ENCODE results near the gene CSF2RB. TPM values are rescaled to one million over a fixed set of nuclear protein-coding genes. Genes with fewer than 3 reads are reported as not detected.

The CSF2RB gene
- total and polyA plus RNA-seq, 2 donors (not counting 3 experiments of a cell fraction or from before 2014, with no cell fraction given), result 20.6 to 68.2 TPM

DNA sequence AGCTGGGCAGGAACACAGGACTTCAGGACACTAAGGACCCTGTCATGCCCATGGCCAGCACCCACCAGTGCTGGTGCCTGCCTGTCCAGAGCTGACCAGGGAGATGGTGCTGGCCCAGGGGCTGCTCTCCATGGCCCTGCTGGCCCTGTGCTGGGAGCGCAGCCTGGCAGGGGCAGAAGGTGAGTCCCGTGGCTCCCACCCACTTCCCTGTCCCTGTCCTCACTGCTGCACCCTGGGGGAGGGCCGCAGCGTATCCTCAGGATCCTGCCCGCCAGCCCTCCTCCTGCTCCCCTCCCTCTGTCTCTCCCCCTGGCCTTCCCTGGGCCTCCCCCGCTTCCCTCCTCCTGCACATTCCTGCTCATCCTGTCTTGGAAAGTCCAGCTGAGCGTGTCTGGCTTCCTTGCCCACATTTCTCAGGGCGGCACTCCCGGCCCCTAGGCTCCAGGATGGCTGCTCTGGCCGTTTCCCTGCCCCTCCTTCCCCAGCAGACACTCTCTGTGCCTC, 8.7 kb downstream of the CSF2RB start:
- no peak overlapping the region for H3K9ac ChIP-seq (replicated peaks; ENCODE audit: extremely low read depth, insufficient read depth, low read length)
- BruUV-seq (replicated peaks), result no TSS peak

More for the DNA sequence above, 8.7 kb downstream of the CSF2RB start:
- TF ChIP-seq, protein P1, sequence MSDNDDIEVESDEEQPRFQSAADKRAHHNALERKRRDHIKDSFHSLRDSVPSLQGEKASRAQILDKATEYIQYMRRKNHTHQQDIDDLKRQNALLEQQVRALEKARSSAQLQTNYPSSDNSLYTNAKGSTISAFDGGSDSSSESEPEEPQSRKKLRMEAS (IDR thresholded peaks at IDR 0.05; ENCODE audit: insufficient read depth, insufficient read length), result no peak
- TF ChIP-seq, protein P2, sequence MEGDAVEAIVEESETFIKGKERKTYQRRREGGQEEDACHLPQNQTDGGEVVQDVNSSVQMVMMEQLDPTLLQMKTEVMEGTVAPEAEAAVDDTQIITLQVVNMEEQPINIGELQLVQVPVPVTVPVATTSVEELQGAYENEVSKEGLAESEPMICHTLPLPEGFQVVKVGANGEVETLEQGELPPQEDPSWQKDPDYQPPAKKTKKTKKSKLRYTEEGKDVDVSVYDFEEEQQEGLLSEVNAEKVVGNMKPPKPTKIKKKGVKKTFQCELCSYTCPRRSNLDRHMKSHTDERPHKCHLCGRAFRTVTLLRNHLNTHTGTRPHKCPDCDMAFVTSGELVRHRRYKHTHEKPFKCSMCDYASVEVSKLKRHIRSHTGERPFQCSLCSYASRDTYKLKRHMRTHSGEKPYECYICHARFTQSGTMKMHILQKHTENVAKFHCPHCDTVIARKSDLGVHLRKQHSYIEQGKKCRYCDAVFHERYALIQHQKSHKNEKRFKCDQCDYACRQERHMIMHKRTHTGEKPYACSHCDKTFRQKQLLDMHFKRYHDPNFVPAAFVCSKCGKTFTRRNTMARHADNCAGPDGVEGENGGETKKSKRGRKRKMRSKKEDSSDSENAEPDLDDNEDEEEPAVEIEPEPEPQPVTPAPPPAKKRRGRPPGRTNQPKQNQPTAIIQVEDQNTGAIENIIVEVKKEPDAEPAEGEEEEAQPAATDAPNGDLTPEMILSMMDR (IDR thresholded peaks at IDR 0.05; ENCODE audit: extremely low read depth in 1 of 2, insufficient read depth in 1 of 2, low read depth in 1 of 2, low read length in 2 of 2), result no peak
- TF ChIP-seq EZH2 (IDR thresholded peaks at IDR 0.05; ENCODE audit: borderline replicate concordance, low read depth, low read length, severe bottlenecking), result no peak
- TF ChIP-seq MYC (IDR thresholded peaks at IDR 0.05; ENCODE audit: low read depth, low read length), result no peak
- TF ChIP-seq JUN (IDR thresholded peaks at IDR 0.05; ENCODE audit: borderline replicate concordance, insufficient read depth, insufficient read length, low read depth), result no peak
- TF ChIP-seq POLR2AphosphoS5 (IDR thresholded peaks at IDR 0.05; ENCODE audit: insufficient read depth, low read depth, low read length), result no peak
- TF ChIP-seq FOS (IDR thresholded peaks at IDR 0.05; ENCODE audit: borderline replicate concordance, insufficient read depth, low read length), result no peak
- no peak for TF ChIP-seq POLR2A (IDR thresholded peaks at IDR 0.05; ENCODE audit: low read depth, low read length)
- TF ChIP-seq GATA2 (IDR thresholded peaks at IDR 0.05; ENCODE audit: insufficient read depth, insufficient read length, low read depth, low read length), result no peak
- H3K4me2 ChIP-seq (ENCODE audit: insufficient read depth, low read length), result no peak overlapping the region
- no peaks in the 10 kb centered on the region for H3K79me2 ChIP-seq (ENCODE audit: control insufficient read depth, insufficient read depth, low read length)
- H3K36me3 ChIP-seq (ENCODE audit: control insufficient read depth in 2 of 2, extremely low read depth in 1 of 2, insufficient read depth in 2 of 2, low read length in 2 of 2), result peaks cover 6 to 20% of the 10 kb centered on the region in 2 experiments
- intact Hi-C loops (cut with micrococcal nuclease), result no loop called here
- H3K27me3 ChIP-seq (ENCODE audit: control insufficient read depth in 2 of 2, insufficient read depth in 2 of 2, low read length in 2 of 2), result no peaks in the 10 kb centered on the region
- ChIA-PET CTCF (no interaction called here), POLR2A (no interaction called here)
- no peak overlapping the region for H2AFZ ChIP-seq (ENCODE audit: low read depth, low read length)
- DNase-seq (ENCODE audit: low read depth, low spot score) (peak; percentile 45), FAIRE-seq (no peak)
- H3K4me3 ChIP-seq (replicated peaks in 1 of 3; ENCODE audit: insufficient read depth in 1 of 3, low read depth in 1 of 3, low read length in 3 of 3), result no peak overlapping the region
- no peaks in the 10 kb centered on the region for H3K9me3 ChIP-seq (replicated peaks; ENCODE audit: control insufficient read depth, insufficient read depth, low read length)
- dilution Hi-C loops (cut with MboI; ENCODE audit: extremely low pct_ligation_motif_present, low sequenced_read_pairs), result no loop called here
- H3K27ac ChIP-seq (ENCODE audit: insufficient read depth, low read depth, low read length), result no peak overlapping the region
- H4K20me1 ChIP-seq (replicated peaks; ENCODE audit: control insufficient read depth, extremely low read depth, insufficient read depth, low read length), result no peaks in the 10 kb centered on the region
- H3K4me1 ChIP-seq (ENCODE audit: control insufficient read depth, extremely low read depth, insufficient read depth, low read length), result no peaks in the 10 kb centered on the region
- no peaks in the 10 kb centered on the region for H3K9me1 ChIP-seq (replicated peaks; ENCODE audit: control insufficient read depth, extremely low read depth, insufficient read depth, low read length)
